ENCODE data around the gene GRPR.

Gene GRPR

GRCh38 chrX:16202943-16203342 lies 79.6 kb downstream of the GRPR start:
- TF ChIP-seq CTCF (IDR thresholded peaks at IDR 0.05; ENCODE audit: low read depth, low read length, missing control alignments): no peak

More at GRCh38 chrX:16202943-16203342, 79.6 kb downstream of the GRPR start:
- H3K4me3 ChIP-seq (replicated peaks; ENCODE audit: low read depth, low read length): no peak overlapping the region
- DNase-seq (ENCODE audit: extremely low read depth, low read depth): no peak
